NB4 (cell line): ENCODE measurements around the gene SH3RF2.
"Not testable (repeated sequence)": the region's sequence is repeated elsewhere in the genome, so short reads cannot be mapped to it uniquely, and the experiment has no call there.

Experiments used
- DNase-seq: peaks from one replicate; pipeline ENCODE4 v3.0.0; 2010; ENCODE audit warnings: low read depth
- H3K4me3 ChIP-seq: one replicate; pipeline ENCODE4 v1.5.1; 2011; ENCODE audit warnings: mild to moderate bottlenecking, low read depth, low read length, moderate library complexity
- CTCF ChIP-seq: IDR thresholded peaks from one replicate; pipeline ENCODE4 v1.5.1; 2012; ENCODE audit warnings: low read depth, low read length
- MAX ChIP-seq: IDR thresholded peaks from 2 replicates; pipeline ENCODE4 v1.6.1; 2011; ENCODE audit warnings: low read depth, low read length
- MYC ChIP-seq: IDR thresholded peaks from 2 replicates; pipeline ENCODE4 v1.6.1; 2011; ENCODE audit warnings: low read depth, low read length
- POLR2A ChIP-seq: IDR thresholded peaks from 2 replicates; pipeline ENCODE4 v1.6.1; 2011; ENCODE audit warnings: mild to moderate bottlenecking; ENCODE audit not compliant: insufficient read length; ENCODE audit errors: extremely low read depth

Gene SH3RF2

GRCh38 chr5:145984072-145984471 is 47.7 kb downstream of the SH3RF2 start:
- no peak overlapping the region for H3K4me3 ChIP-seq
- peak; percentile 90 for DNase-seq
- TF ChIP-seq MAX (peak; percentile 14; the same call in 1 of the 2 replicates), POLR2A (no peak), MYC (peak; percentile 5; the same call in 1 of the 2 replicates), CTCF (no peak)

GRCh38 chr5:145987856-145988255 is 51.5 kb downstream of the SH3RF2 start:
- no peak for DNase-seq
- TF ChIP-seq MAX = no peak
- no peak for TF ChIP-seq POLR2A
- TF ChIP-seq CTCF = no peak
- no peak for TF ChIP-seq MYC
- H3K4me3 ChIP-seq = no peak overlapping the region

GRCh38 chr5:145988993-145989392 is 52.6 kb downstream of the SH3RF2 start:
- no peak for DNase-seq
- no peak overlapping the region for H3K4me3 ChIP-seq
- TF ChIP-seq MAX (no peak), CTCF (no peak), MYC (no peak)

GRCh38 chr5:145989428-145989827 is 53.0 kb downstream of the SH3RF2 start:
- DNase-seq = no peak
- TF ChIP-seq MYC = no peak
- no peak for TF ChIP-seq POLR2A
- TF ChIP-seq CTCF = no peak
- TF ChIP-seq MAX = no peak
- H3K4me3 ChIP-seq = no peak overlapping the region

- no peak for DNase-seq
- TF ChIP-seq CTCF (no peak), MYC (no peak), MAX (no peak), POLR2A (no peak)
- no peak overlapping the region for H3K4me3 ChIP-seq
Observed at GRCh38 chr5:145990170-145990569, 53.8 kb downstream of the SH3RF2 start.

- no peak for TF ChIP-seq MYC
- TF ChIP-seq CTCF = no peak
- no peak for TF ChIP-seq POLR2A
- no peak for TF ChIP-seq MAX
- no peak overlapping the region for H3K4me3 ChIP-seq
- no peak for DNase-seq
Observed at GRCh38 chr5:145991044-145991575, 54.7 kb downstream of the SH3RF2 start.

GRCh38 chr5:145993538-145993937 is 57.2 kb downstream of the SH3RF2 start:
- DNase-seq, H3K4me3 ChIP-seq: not testable (repeated sequence)
